Small intestine (tissue), 7 donors: ENCODE measurements around the gene MX1. TPM values are rescaled to one million over a fixed set of nuclear protein-coding genes. Genes with fewer than 3 reads are reported as not detected.

Experiments used
- DNase-seq, 2 donors: peaks; one replicate each; pipeline versions ENCODE4 v3.0.0 to v3.0.0-alpha.2; 2013
- FAIRE-seq: peaks from 2 replicates; lab custom pipeline; 2012; peaks lifted over from hg19 to GRCh38; lab: Jason Lieb, UNC
- H3K27ac ChIP-seq, 3 donors: one replicate each; pipeline ENCODE4 v1.5.1; 2013; ENCODE audit warnings: low read length in 2 of 3, mild to moderate bottlenecking in 2 of 3, control low read depth in 1 of 3, inconsistent platforms in 1 of 3, low read depth in 1 of 3, moderate library complexity in 1 of 3
- H3K27me3 ChIP-seq, 3 donors: one replicate each; pipeline ENCODE4 v1.6.1; 2013; ENCODE audit warnings: low read length in 3 of 3, inconsistent platforms in 1 of 3; ENCODE audit not compliant: control insufficient read depth in 3 of 3, insufficient read depth in 3 of 3
- H3K36me3 ChIP-seq, 3 donors: one replicate each; pipeline ENCODE4 v1.6.1; 2013; ENCODE audit warnings: low read length in 3 of 3, inconsistent platforms in 1 of 3, low read depth in 1 of 3, mild to moderate bottlenecking in 1 of 3, moderate library complexity in 1 of 3; ENCODE audit not compliant: control insufficient read depth in 3 of 3, insufficient read depth in 2 of 3
- H3K4me1 ChIP-seq, 3 donors: one replicate each; pipeline ENCODE4 v1.6.1; 2013; ENCODE audit warnings: low read length in 2 of 3, inconsistent platforms in 1 of 3, low read depth in 1 of 3, mild to moderate bottlenecking in 1 of 3, moderate library complexity in 1 of 3; ENCODE audit not compliant: control insufficient read depth in 3 of 3, insufficient read depth in 2 of 3
- H3K4me3 ChIP-seq, 3 donors: one replicate each; pipeline ENCODE4 v1.5.1; 2013; ENCODE audit warnings: low read length in 3 of 3, control low read depth in 1 of 3, inconsistent platforms in 1 of 3, low read depth in 1 of 3, mild to moderate bottlenecking in 1 of 3, moderate library complexity in 1 of 3
- H3K9me3 ChIP-seq, 2 donors: one replicate each; pipeline ENCODE4 v1.6.1; 2013; ENCODE audit warnings: low read depth in 1 of 2, low read length in 1 of 2; ENCODE audit not compliant: control insufficient read depth in 2 of 2, insufficient read depth in 1 of 2
- WGBS, 3 donors: extraction: QIAGEN DNeasy Blood & Tissue Kit; methylation state at CpG; one replicate each; pipeline ENCODE4 v1.1.7; 2013; 5-methylcytosine and 5-hydroxymethylcytosine counted together
- polyA plus RNA-seq, 4 donors: library from polyadenylated mRNA; stranded (reverse) in 3 of 4; unstranded in 1 of 4; fragments of 200-250 nt in 3 of 4; fragments of 120-200 nt in 1 of 4; gene quantifications; one replicate each; pipeline versions ENCODE4 v1.2.1 to v1.2.3, GENCODE V29; 2013
- donor health status: healthy with polysubstance abuse.
- donor health status: control.
- donor health status: control.
- donor health status: Bipolar disorder and iron deficiency.
- donor health status: healthy.

MX1 gene
- polyA plus RNA-seq, 4 donors: 14.6 to 64.9 (median 36.8) TPM

GRCh38 chr21:41508415-41509144 is 82.5 kb downstream of the MX1 start:
- DNase-seq (peak; percentile 74 to 83), FAIRE-seq (no peak)
- H3K4me3 ChIP-seq: peak overlapping the region in 2 of 3 donors; percentile 45 to 94
- WGBS, 3 donors: 5 to 6% (median 5%) methylated on average over 21 to 28 of the region's 28 CpGs
- peaks cover 0 to 31% (median 0%) of the 10 kb centered on the region in 3 donors for H3K4me1 ChIP-seq
- peak overlapping the region; percentile 88 to 97 (median 95) for H3K27ac ChIP-seq
- H3K36me3 ChIP-seq: peaks cover 0 to 32% (median 0%) of the 10 kb centered on the region in 3 donors
- peaks cover 0 to 3% of the 10 kb centered on the region in 2 donors for H3K9me3 ChIP-seq
- H3K27me3 ChIP-seq: no peaks in the 10 kb centered on the region

Other genes starting within 250 kb of the MX1 start
- 100 to 1,000 TPM in 3 of 4 donors, 10 to 100 TPM in 1; 35.8 to 379 (median 229) TPM for gene FAM3B, start 109.4 kb upstream of the MX1 start, polyA plus RNA-seq
- 1 to 10 TPM; 2.9 to 9.1 (median 5.0) TPM for gene MX2, start 64.2 kb upstream of the MX1 start, polyA plus RNA-seq
- 100 to 1,000 TPM; 108 to 167 (median 136) TPM for gene TMPRSS2, start 81.9 kb downstream of the MX1 start, polyA plus RNA-seq